ENCODE data around the gene TSFM. TPM values are rescaled to one million over a fixed set of nuclear protein-coding genes. Genes with fewer than 3 reads are reported as not detected.

TSFM gene
- total and polyA plus RNA-seq, 2 of the 4 experiments (the other 2 are of a cell fraction), result 11.5 to 14.0 TPM

GRCh38 chr12:57750561-57751431 is 31.8 kb upstream of the TSFM start:
- peaks cover 7% of the 10 kb centered on the region; the same call in 1 of the 2 replicates for H3K27me3 ChIP-seq (ENCODE audit: control insufficient read depth, insufficient read depth, low read length)
- WGBS, 2 experiments (ENCODE audit: extremely low coverage in 2 of 2, insufficient read length in 1 of 2), result 100% methylated on average over 2 of the region's 15 CpGs; no CpG with 5 or more reads in 1 of the 2 experiments
- TF ChIP-seq CTCF (conservative IDR thresholded peaks at IDR 0.05; ENCODE audit: low read depth, low read length) (no peak), NFE2L2 (IDR thresholded peaks at IDR 0.05; ENCODE audit: low read depth, low read length) (no peak), RFX5 (IDR thresholded peaks at IDR 0.05; ENCODE audit: low read depth, low read length) (no peak), SMC3 (IDR thresholded peaks at IDR 0.05; ENCODE audit: low read depth, low read length) (no peak), USF2 (IDR thresholded peaks at IDR 0.05; ENCODE audit: low read depth, low read length) (no peak), ELK1 (IDR thresholded peaks at IDR 0.05; ENCODE audit: borderline replicate concordance, low read depth, low read length) (no peak), RAD21 (IDR thresholded peaks at IDR 0.05; ENCODE audit: low read length) (no peak), BHLHE40 (IDR thresholded peaks at IDR 0.05; ENCODE audit: low read depth, low read length) (no peak), MXI1 (IDR thresholded peaks at IDR 0.05; ENCODE audit: borderline replicate concordance, low read depth, low read length) (no peak), FOS (IDR thresholded peaks at IDR 0.05; ENCODE audit: low read depth, low read length) (no peak), MAFK (IDR thresholded peaks at IDR 0.05; ENCODE audit: low read depth, low read length) (no peak), MAZ (IDR thresholded peaks at IDR 0.05; ENCODE audit: borderline replicate concordance, low read depth, low read length) (no peak), CHD1 (IDR thresholded peaks at IDR 0.05; ENCODE audit: low read depth, low read length) (no peak)

More at GRCh38 chr12:57750561-57751431, 31.8 kb upstream of the TSFM start:
- Histone ChIP-seq H3K4me1 (ENCODE audit: control insufficient read depth, insufficient read depth, low read length) (peaks cover 8% of the 10 kb centered on the region), H3K4me3 (ENCODE audit: insufficient read depth, low read depth, low read length) (peak overlapping the region; percentile 59), H3K4me2 (ENCODE audit: low read depth, low read length) (peak overlapping the region; percentile 96), H2BK120ac (ENCODE audit: low read depth, low read length) (no peak overlapping the region), H2BK15ac (ENCODE audit: low read depth, low read length) (no peak overlapping the region), H4K8ac (ENCODE audit: low read depth in 2 of 2, low read length in 2 of 2) (peak overlapping the region; percentile 56 to 93; a peak in 2 of 4 replicates), H3K23ac (ENCODE audit: low read depth, low read length) (peak overlapping the region; percentile 95), H4K91ac (ENCODE audit: insufficient read depth, low read depth, low read length) (peak overlapping the region; percentile 73; the same call in 1 of the 2 replicates), H3K18ac (ENCODE audit: low read depth, low read length) (no peak overlapping the region), H3K14ac (replicated peaks; ENCODE audit: low read depth, low read length) (peak overlapping the region; percentile 97), H3K9me1 (ENCODE audit: insufficient read depth, low read length) (peaks cover 17% of the 10 kb centered on the region), H4K20me1 (ENCODE audit: insufficient read depth, low read length) (0 out of 2 replicates have a peak, but pooled peaks cover 7% of the 10 kb centered on the region), H2AFZ (replicated peaks; ENCODE audit: low read length, poor library complexity) (no peak overlapping the region), H3K27ac (ENCODE audit: insufficient read depth, low read length) (peak overlapping the region; percentile 90), H3K9me3 (ENCODE audit: control insufficient read depth, insufficient read depth, low read length) (no peaks in the 10 kb centered on the region), H4K5ac (ENCODE audit: low read depth, low read length) (peak overlapping the region; percentile 59; the same call in 1 of the 2 replicates), H2AK9ac (replicated peaks; ENCODE audit: low read depth, low read length, poor library complexity) (peak overlapping the region; percentile 97), H3K4ac (ENCODE audit: low read depth, low read length) (peak overlapping the region; percentile 91), H3K79me1 (ENCODE audit: low read depth in 1 of 2, low read length in 2 of 2) (peaks cover 22 to 49% of the 10 kb centered on the region in 2 experiments; a peak in 3 of 4 replicates), H2BK5ac (ENCODE audit: low read depth, low read length, poor library complexity, severe bottlenecking) (peak overlapping the region; percentile 79), H3K9ac (ENCODE audit: low read depth, low read length) (peak overlapping the region; percentile 88), H3K36me3 (ENCODE audit: control insufficient read depth, insufficient read depth, low read length) (peaks cover 24% of the 10 kb centered on the region), H2BK20ac (ENCODE audit: low read depth, low read length) (no peak overlapping the region), H2AK5ac (ENCODE audit: low read depth, low read length) (peak overlapping the region; percentile 90), H3K56ac (ENCODE audit: extremely low read depth, insufficient read depth, low read length) (peak overlapping the region; percentile 91; the same call in 1 of the 2 replicates)
- intact Hi-C loops (cut with micrococcal nuclease), result no loop called here
- POLR2A ChIA-PET (ENCODE audit: unreplicated experiment), result no interaction called here
- ATAC-seq (ENCODE audit: low read depth) (no peak), DNase-seq (peak; percentile 12)
- in situ Hi-C loops (cut with MboI; ENCODE audit: low sequenced_read_pairs), result no loop called here
- BruUV-seq (replicated peaks), result no TSS peak
- dilution Hi-C loops (cut with HindIII; ENCODE audit: low sequenced_read_pairs, unreplicated experiment), result no loop called here
- CTCF ChIA-PET, result interaction anchor here (1.1 kb wide), 1 partner anchor 14 kb away, joined by 3 read pairs; no protein-coding TSS in a partner anchor
